ENCODE data around the gene UNC5A.

The UNC5A gene

GRCh38 chr5:176851380-176851779, 41.0 kb downstream of the UNC5A start:
- no peak overlapping the region for H3K9ac ChIP-seq (ENCODE audit: low read length in 5 of 5)
- H3K4me1 ChIP-seq (ENCODE audit: control insufficient read depth in 5 of 5, insufficient read depth in 5 of 5, low read length in 5 of 5), result peaks cover 0 to 2% (median 0%) of the 10 kb centered on the region in 5 donors
- H3K27ac ChIP-seq (ENCODE audit: low read depth, low read length), result no peak overlapping the region
- H3K4me3 ChIP-seq (ENCODE audit: low read depth in 1 of 5, low read length in 5 of 5), result no peak overlapping the region
- H3K9me3 ChIP-seq (ENCODE audit: control insufficient read depth in 5 of 5, low read length in 5 of 5), result no peaks in the 10 kb centered on the region
- peaks cover 35 to 53% (median 38%) of the 10 kb centered on the region in 5 donors for H3K27me3 ChIP-seq (ENCODE audit: control insufficient read depth in 5 of 5, insufficient read depth in 4 of 5, low read length in 5 of 5)
- no peaks in the 10 kb centered on the region for H3K36me3 ChIP-seq (ENCODE audit: control insufficient read depth in 5 of 5, insufficient read depth in 5 of 5, low read length in 5 of 5)

GRCh38 chr5:176851871-176852658, 41.7 kb downstream of the UNC5A start:
- Histone ChIP-seq H3K9me3 (ENCODE audit: control insufficient read depth in 5 of 5, low read length in 5 of 5) (no peaks in the 10 kb centered on the region), H3K27me3 (ENCODE audit: control insufficient read depth in 5 of 5, insufficient read depth in 4 of 5, low read length in 5 of 5) (peaks cover 32 to 47% (median 38%) of the 10 kb centered on the region in 5 donors), H3K4me1 (ENCODE audit: control insufficient read depth in 5 of 5, insufficient read depth in 5 of 5, low read length in 5 of 5) (peaks cover 0 to 2% (median 0%) of the 10 kb centered on the region in 5 donors)

GRCh38 chr5:176853151-176853778, 42.9 kb downstream of the UNC5A start:
- Histone ChIP-seq H3K27ac (ENCODE audit: low read depth, low read length) (no peak overlapping the region), H3K27me3 (ENCODE audit: control insufficient read depth in 5 of 5, insufficient read depth in 4 of 5, low read length in 5 of 5) (peaks cover 28 to 50% (median 33%) of the 10 kb centered on the region in 5 donors), H3K36me3 (ENCODE audit: control insufficient read depth in 5 of 5, insufficient read depth in 5 of 5, low read length in 5 of 5) (no peaks in the 10 kb centered on the region), H3K9ac (ENCODE audit: low read length in 5 of 5) (no peak overlapping the region), H3K9me3 (ENCODE audit: control insufficient read depth in 5 of 5, low read length in 5 of 5) (no peaks in the 10 kb centered on the region), H3K4me3 (ENCODE audit: low read depth in 1 of 5, low read length in 5 of 5) (no peak overlapping the region), H3K4me1 (ENCODE audit: control insufficient read depth in 5 of 5, insufficient read depth in 5 of 5, low read length in 5 of 5) (peaks cover 0 to 2% (median 0%) of the 10 kb centered on the region in 5 donors)

More at GRCh38 chr5:176851871-176852658, 41.7 kb downstream of the UNC5A start:
- no peak overlapping the region for H3K9ac ChIP-seq (ENCODE audit: low read length in 5 of 5)
- no peak overlapping the region for H3K27ac ChIP-seq (ENCODE audit: low read depth, low read length)
- no peak overlapping the region for H3K4me3 ChIP-seq (ENCODE audit: low read depth in 1 of 5, low read length in 5 of 5)
- H3K36me3 ChIP-seq (ENCODE audit: control insufficient read depth in 5 of 5, insufficient read depth in 5 of 5, low read length in 5 of 5), result no peaks in the 10 kb centered on the region

GRCh38 chr5:176854164-176854563, 43.8 kb downstream of the UNC5A start:
- H3K9ac ChIP-seq (ENCODE audit: low read length in 5 of 5), result no peak overlapping the region
- no peaks in the 10 kb centered on the region for H3K36me3 ChIP-seq (ENCODE audit: control insufficient read depth in 5 of 5, insufficient read depth in 5 of 5, low read length in 5 of 5)
- H3K27ac ChIP-seq (ENCODE audit: low read depth, low read length), result no peak overlapping the region
- H3K4me1 ChIP-seq (ENCODE audit: control insufficient read depth in 5 of 5, insufficient read depth in 5 of 5, low read length in 5 of 5), result peaks cover 0 to 2% (median 0%) of the 10 kb centered on the region in 5 donors
- no peak overlapping the region for H3K4me3 ChIP-seq (ENCODE audit: low read depth in 1 of 5, low read length in 5 of 5)
- peaks cover 23 to 42% (median 33%) of the 10 kb centered on the region in 5 donors for H3K27me3 ChIP-seq (ENCODE audit: control insufficient read depth in 5 of 5, insufficient read depth in 4 of 5, low read length in 5 of 5)
- H3K9me3 ChIP-seq (ENCODE audit: control insufficient read depth in 5 of 5, low read length in 5 of 5), result no peaks in the 10 kb centered on the region

DNA sequence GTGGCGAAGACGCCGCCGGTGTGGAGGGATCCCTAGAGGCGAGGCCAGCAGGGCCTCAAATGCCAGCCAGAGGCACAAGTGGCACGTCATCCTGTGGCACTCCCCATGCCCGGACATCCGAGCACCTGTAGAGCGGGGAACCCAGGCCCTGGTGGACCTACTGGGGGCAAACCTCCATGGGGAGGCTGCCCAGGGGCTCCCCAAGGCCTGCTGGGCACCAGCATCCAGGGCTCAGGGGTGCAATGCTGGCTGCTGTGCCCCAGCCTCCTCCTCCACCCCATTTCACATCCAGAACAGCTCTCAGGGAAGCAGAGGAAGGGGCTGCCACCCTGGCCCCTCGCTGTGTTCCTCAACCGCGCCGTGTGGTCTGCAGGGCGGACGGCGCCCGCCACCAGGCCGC, 45.2 kb downstream of the UNC5A start:
- Histone ChIP-seq H3K36me3 (ENCODE audit: control insufficient read depth in 5 of 5, insufficient read depth in 5 of 5, low read length in 5 of 5) (no peaks in the 10 kb centered on the region), H3K4me1 (ENCODE audit: control insufficient read depth in 5 of 5, insufficient read depth in 5 of 5, low read length in 5 of 5) (peaks cover 0 to 2% (median 0%) of the 10 kb centered on the region in 5 donors), H3K9me3 (ENCODE audit: control insufficient read depth in 5 of 5, low read length in 5 of 5) (no peaks in the 10 kb centered on the region), H3K27me3 (ENCODE audit: control insufficient read depth in 5 of 5, insufficient read depth in 4 of 5, low read length in 5 of 5) (peaks cover 20 to 43% (median 35%) of the 10 kb centered on the region in 5 donors), H3K9ac (ENCODE audit: low read length in 5 of 5) (no peak overlapping the region), H3K4me3 (ENCODE audit: low read depth in 1 of 5, low read length in 5 of 5) (no peak overlapping the region), H3K27ac (ENCODE audit: low read depth, low read length) (no peak overlapping the region)

DNA sequence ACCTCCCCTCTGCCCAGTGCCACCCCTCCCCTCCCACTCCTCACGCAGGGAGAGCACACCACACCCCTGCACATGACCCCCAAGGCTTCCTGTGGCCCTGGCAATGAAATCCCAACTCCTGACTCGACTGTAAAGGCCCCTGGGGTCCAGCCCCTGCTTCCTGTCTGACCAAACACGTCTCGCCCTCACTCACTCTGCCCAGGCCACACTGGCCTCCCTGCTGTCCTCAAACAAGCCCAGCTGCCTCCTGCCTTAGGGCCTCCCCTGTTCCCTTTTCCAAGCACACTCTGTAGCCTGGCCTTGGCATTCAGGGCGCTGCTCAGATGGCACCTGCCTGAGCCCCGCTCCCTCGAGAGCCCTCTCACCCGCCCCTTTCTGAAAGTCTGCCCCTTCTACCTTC, 46.4 kb downstream of the UNC5A start:
- no peak overlapping the region for H3K4me3 ChIP-seq (ENCODE audit: low read depth in 1 of 5, low read length in 5 of 5)
- H3K27me3 ChIP-seq (ENCODE audit: control insufficient read depth in 5 of 5, insufficient read depth in 4 of 5, low read length in 5 of 5), result peaks cover 23 to 47% (median 35%) of the 10 kb centered on the region in 5 donors
- peaks cover 0 to 2% (median 0%) of the 10 kb centered on the region in 5 donors for H3K4me1 ChIP-seq (ENCODE audit: control insufficient read depth in 5 of 5, insufficient read depth in 5 of 5, low read length in 5 of 5)
- H3K36me3 ChIP-seq (ENCODE audit: control insufficient read depth in 5 of 5, insufficient read depth in 5 of 5, low read length in 5 of 5), result no peaks in the 10 kb centered on the region
- no peak overlapping the region for H3K9ac ChIP-seq (ENCODE audit: low read length in 5 of 5)
- no peaks in the 10 kb centered on the region for H3K9me3 ChIP-seq (ENCODE audit: control insufficient read depth in 5 of 5, low read length in 5 of 5)
- no peak overlapping the region for H3K27ac ChIP-seq (ENCODE audit: low read depth, low read length)

DNA sequence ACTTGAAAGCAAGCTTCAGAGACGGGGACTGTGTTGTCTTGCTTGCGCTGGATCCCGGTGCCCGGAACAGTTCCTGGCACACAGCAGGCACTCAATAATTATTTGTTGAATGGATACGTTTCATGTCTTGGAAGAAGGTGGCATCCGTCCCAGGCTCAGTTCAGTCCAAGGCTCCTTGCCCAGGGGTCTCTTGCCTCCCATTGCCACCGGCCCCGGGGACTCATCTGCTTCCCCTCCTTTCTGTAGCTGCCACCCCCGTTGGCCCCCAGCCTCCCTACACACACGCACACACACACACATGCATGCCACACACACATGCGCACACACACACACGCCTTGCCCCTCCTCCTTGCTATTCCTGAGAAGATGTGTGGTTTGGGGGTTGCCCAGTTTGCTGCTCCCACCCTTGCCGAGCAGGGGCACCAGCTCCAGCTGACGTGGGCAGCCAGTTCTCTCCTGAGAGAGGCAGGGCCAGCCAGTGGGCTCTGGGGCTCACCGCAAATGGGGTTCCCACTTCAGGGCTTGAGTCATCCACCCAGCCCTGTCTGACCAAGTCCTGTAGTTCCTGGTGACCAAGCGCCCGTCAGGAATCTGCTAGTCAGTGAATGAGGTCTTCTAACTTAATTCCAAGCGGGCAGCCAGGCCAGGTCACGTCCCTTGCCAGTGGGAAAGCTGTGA, 47.0 kb downstream of the UNC5A start:
- Histone ChIP-seq H3K36me3 (ENCODE audit: control insufficient read depth in 5 of 5, insufficient read depth in 5 of 5, low read length in 5 of 5) (no peaks in the 10 kb centered on the region), H3K27ac (ENCODE audit: low read depth, low read length) (no peak overlapping the region), H3K9me3 (ENCODE audit: control insufficient read depth in 5 of 5, low read length in 5 of 5) (no peaks in the 10 kb centered on the region), H3K4me3 (ENCODE audit: low read depth in 1 of 5, low read length in 5 of 5) (no peak overlapping the region), H3K4me1 (ENCODE audit: control insufficient read depth in 5 of 5, insufficient read depth in 5 of 5, low read length in 5 of 5) (no peaks in the 10 kb centered on the region), H3K27me3 (ENCODE audit: control insufficient read depth in 5 of 5, insufficient read depth in 4 of 5, low read length in 5 of 5) (peaks cover 29 to 51% (median 39%) of the 10 kb centered on the region in 5 donors), H3K9ac (ENCODE audit: low read length in 5 of 5) (no peak overlapping the region)

DNA sequence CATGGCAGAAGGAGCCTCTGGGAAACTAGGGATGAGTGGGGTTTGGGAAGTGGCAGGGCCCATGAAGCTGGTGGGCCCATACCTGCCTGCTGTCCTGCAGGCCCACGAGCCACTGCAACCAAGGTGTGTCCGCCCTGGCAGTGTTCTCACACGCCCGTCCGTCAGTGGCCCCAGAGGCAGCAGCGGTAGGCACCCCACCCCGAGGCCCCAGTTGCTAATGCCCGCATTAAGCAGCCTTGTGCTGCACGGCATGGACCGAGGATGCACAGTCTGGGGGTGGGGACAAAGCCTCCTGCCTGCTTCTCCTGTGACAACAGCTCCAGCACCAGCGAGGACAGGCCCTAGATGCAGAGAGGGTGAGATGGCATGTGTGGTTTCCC, 47.5 kb downstream of the UNC5A start:
- no peak overlapping the region for H3K4me3 ChIP-seq (ENCODE audit: low read depth in 1 of 5, low read length in 5 of 5)
- no peak overlapping the region for H3K27ac ChIP-seq (ENCODE audit: low read depth, low read length)
- no peaks in the 10 kb centered on the region for H3K4me1 ChIP-seq (ENCODE audit: control insufficient read depth in 5 of 5, insufficient read depth in 5 of 5, low read length in 5 of 5)
- H3K27me3 ChIP-seq (ENCODE audit: control insufficient read depth in 5 of 5, insufficient read depth in 4 of 5, low read length in 5 of 5), result peaks cover 33 to 56% (median 44%) of the 10 kb centered on the region in 5 donors
- H3K9me3 ChIP-seq (ENCODE audit: control insufficient read depth in 5 of 5, low read length in 5 of 5), result no peaks in the 10 kb centered on the region
- H3K9ac ChIP-seq (ENCODE audit: low read length in 5 of 5), result no peak overlapping the region
- no peaks in the 10 kb centered on the region for H3K36me3 ChIP-seq (ENCODE audit: control insufficient read depth in 5 of 5, insufficient read depth in 5 of 5, low read length in 5 of 5)

- peaks cover 35 to 72% (median 60%) of the 10 kb centered on the region in 5 donors for H3K27me3 ChIP-seq (ENCODE audit: control insufficient read depth in 5 of 5, insufficient read depth in 4 of 5, low read length in 5 of 5)
- H3K9me3 ChIP-seq (ENCODE audit: control insufficient read depth in 5 of 5, low read length in 5 of 5), result no peaks in the 10 kb centered on the region
- no peak overlapping the region for H3K4me3 ChIP-seq (ENCODE audit: low read depth in 1 of 5, low read length in 5 of 5)
- no peaks in the 10 kb centered on the region for H3K4me1 ChIP-seq (ENCODE audit: control insufficient read depth in 5 of 5, insufficient read depth in 5 of 5, low read length in 5 of 5)
- no peaks in the 10 kb centered on the region for H3K36me3 ChIP-seq (ENCODE audit: control insufficient read depth in 5 of 5, insufficient read depth in 5 of 5, low read length in 5 of 5)
- no peak overlapping the region for H3K9ac ChIP-seq (ENCODE audit: low read length in 5 of 5)
- H3K27ac ChIP-seq (ENCODE audit: low read depth, low read length), result no peak overlapping the region
These were observed 49.6 kb downstream of the UNC5A start for GRCh38 chr5:176859916-176860315.

DNA sequence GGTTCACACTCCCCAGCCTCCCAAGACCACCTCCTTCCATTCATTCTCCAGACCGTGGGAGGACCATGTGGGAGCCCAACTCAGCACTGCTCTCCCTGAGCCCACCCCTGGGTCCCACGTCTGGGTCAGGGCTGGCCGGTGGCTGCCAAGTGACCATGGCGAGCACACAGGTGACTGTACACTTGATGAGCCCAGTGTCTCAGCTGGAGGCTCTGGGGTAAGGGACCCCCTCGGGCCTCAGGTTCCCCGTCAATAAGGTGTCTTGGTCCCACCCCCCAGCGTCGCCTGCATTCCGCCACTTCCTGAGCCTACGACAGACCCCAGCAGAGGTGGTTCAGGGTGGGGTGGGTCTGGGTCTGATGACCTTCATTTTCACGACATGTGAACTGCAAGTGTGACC, 50.0 kb downstream of the UNC5A start:
- no peak overlapping the region for H3K9ac ChIP-seq (ENCODE audit: low read length in 5 of 5)
- H3K4me1 ChIP-seq (ENCODE audit: control insufficient read depth in 5 of 5, insufficient read depth in 5 of 5, low read length in 5 of 5), result no peaks in the 10 kb centered on the region
- no peaks in the 10 kb centered on the region for H3K9me3 ChIP-seq (ENCODE audit: control insufficient read depth in 5 of 5, low read length in 5 of 5)
- no peak overlapping the region for H3K27ac ChIP-seq (ENCODE audit: low read depth, low read length)
- no peak overlapping the region for H3K4me3 ChIP-seq (ENCODE audit: low read depth in 1 of 5, low read length in 5 of 5)
- peaks cover 32 to 71% (median 65%) of the 10 kb centered on the region in 5 donors for H3K27me3 ChIP-seq (ENCODE audit: control insufficient read depth in 5 of 5, insufficient read depth in 4 of 5, low read length in 5 of 5)
- H3K36me3 ChIP-seq (ENCODE audit: control insufficient read depth in 5 of 5, insufficient read depth in 5 of 5, low read length in 5 of 5), result no peaks in the 10 kb centered on the region
